Lower leg skin (tissue), 4 donors: Measurements from ENCODE around the gene FAIM2. TPM values are rescaled to one million over a fixed set of nuclear protein-coding genes. Genes with fewer than 3 reads are reported as not detected.

Experiments
- DNase-seq, 2 donors: peaks; one replicate each; pipeline ENCODE4 v3.0.0-alpha.2; 2019; ENCODE audit warnings: low spot score in 2 of 2
- H3K4me3 ChIP-seq: fragments of 200-600 bp; sonication (generic); 2 replicates; pipeline ENCODE4 v1.5.1; 2017; ENCODE audit warnings: mild to moderate bottlenecking, low read depth; ENCODE audit not compliant: poor library complexity, severe bottlenecking
- POLR2A ChIP-seq, 2 donors: fragments of 450-650 bp; IDR thresholded peaks; one replicate each; pipeline ENCODE4 v1.6.1; 2016 to 2017; ENCODE audit warnings: antibody characterized with exemption in 2 of 2, mild to moderate bottlenecking in 1 of 2, moderate library complexity in 1 of 2
- WGBS, 2 donors: methylation state at CpG; one replicate each; pipeline ENCODE4 v1.1.5; 2018; 5-methylcytosine and 5-hydroxymethylcytosine counted together
- intact Hi-C: fragments of 100-400 bp; cut with DNase I; formaldehyde crosslinking; loops from one replicate; pipeline ENCODE4 v1.15.0; 2023; ENCODE audit warnings: low total_unique reads
- total RNA-seq, 4 donors: library from RNA; depleted of rRNA; stranded (reverse); fragments of >200 nt; gene quantifications; one replicate each; pipeline ENCODE4 v1.1.0, GENCODE V29; 2016
- TF ChIP-seq, protein P1 (sequence below), 3 donors: fragments of 450-650 bp; IDR thresholded peaks; one replicate each; pipeline ENCODE4 v1.5.1; 2016; ENCODE audit warnings: antibody characterized with exemption in 3 of 3, mild to moderate bottlenecking in 3 of 3, moderate library complexity in 2 of 3

FAIM2 gene
- total RNA-seq, 4 donors from 2014 or later, result 0.08 to 0.91 (median 0.17) TPM; not detected in 1

- no peak overlapping the region for H3K4me3 ChIP-seq
- DNase-seq, result peak in 1 of 2 donors; percentile 80
- WGBS, 2 donors, result 79 to 81% methylated on average over 10 of the region's 10 CpGs
- TF ChIP-seq, protein P1, sequence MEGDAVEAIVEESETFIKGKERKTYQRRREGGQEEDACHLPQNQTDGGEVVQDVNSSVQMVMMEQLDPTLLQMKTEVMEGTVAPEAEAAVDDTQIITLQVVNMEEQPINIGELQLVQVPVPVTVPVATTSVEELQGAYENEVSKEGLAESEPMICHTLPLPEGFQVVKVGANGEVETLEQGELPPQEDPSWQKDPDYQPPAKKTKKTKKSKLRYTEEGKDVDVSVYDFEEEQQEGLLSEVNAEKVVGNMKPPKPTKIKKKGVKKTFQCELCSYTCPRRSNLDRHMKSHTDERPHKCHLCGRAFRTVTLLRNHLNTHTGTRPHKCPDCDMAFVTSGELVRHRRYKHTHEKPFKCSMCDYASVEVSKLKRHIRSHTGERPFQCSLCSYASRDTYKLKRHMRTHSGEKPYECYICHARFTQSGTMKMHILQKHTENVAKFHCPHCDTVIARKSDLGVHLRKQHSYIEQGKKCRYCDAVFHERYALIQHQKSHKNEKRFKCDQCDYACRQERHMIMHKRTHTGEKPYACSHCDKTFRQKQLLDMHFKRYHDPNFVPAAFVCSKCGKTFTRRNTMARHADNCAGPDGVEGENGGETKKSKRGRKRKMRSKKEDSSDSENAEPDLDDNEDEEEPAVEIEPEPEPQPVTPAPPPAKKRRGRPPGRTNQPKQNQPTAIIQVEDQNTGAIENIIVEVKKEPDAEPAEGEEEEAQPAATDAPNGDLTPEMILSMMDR (IDR thresholded peaks at IDR 0.05), result no peak
- no peak for TF ChIP-seq POLR2A (IDR thresholded peaks at IDR 0.05)
- intact Hi-C loops, result no loop called here
Measured at GRCh38 chr12:49821373-49822287, 82.1 kb downstream of the FAIM2 start.

GRCh38 chr12:49819786-49820185, 83.9 kb downstream of the FAIM2 start:
- DNase-seq, result no peak
- intact Hi-C loops, result no loop called here
- no peak overlapping the region for H3K4me3 ChIP-seq
- TF ChIP-seq POLR2A (IDR thresholded peaks at IDR 0.05), result no peak
- TF ChIP-seq, protein P1 (IDR thresholded peaks at IDR 0.05), result no peak
- WGBS, 2 donors, result 51 to 63% methylated on average over 2 of the region's 2 CpGs

GRCh38 chr12:49818241-49818895, 85.3 kb downstream of the FAIM2 start:
- TF ChIP-seq POLR2A (IDR thresholded peaks at IDR 0.05), result no peak
- TF ChIP-seq, protein P1 (IDR thresholded peaks at IDR 0.05), result no peak
- WGBS, 2 donors, result 76 to 78% methylated on average over 7 of the region's 7 CpGs
- DNase-seq, result no peak
- H3K4me3 ChIP-seq, result no peak overlapping the region
- intact Hi-C loops, result no loop called here

Other genes starting within 250 kb of the FAIM2 start
- 10 to 100 TPM in 1 of 4 donors, 1 to 10 TPM in 3; 4.3 to 12.5 (median 6.9) TPM for gene FMNL3, start 196.5 kb downstream of the FAIM2 start, total RNA-seq
- gene TMBIM6, start 162.3 kb downstream of the FAIM2 start, total RNA-seq, result 100 to 1,000 TPM; 238 to 407 (median 319) TPM
- gene NCKAP5L, start 75.5 kb downstream of the FAIM2 start, total RNA-seq, result 10 to 100 TPM in 1 of 4 donors, 1 to 10 TPM in 3; 6.1 to 12.9 (median 9.0) TPM
- gene BCDIN3D, start 60.8 kb downstream of the FAIM2 start, total RNA-seq, result 1 to 10 TPM; 3.2 to 7.4 (median 6.3) TPM
- under 1 TPM in 1 of 4 donors, not detected in 3; 0.36 TPM for gene AQP2, start 46.8 kb upstream of the FAIM2 start, total RNA-seq
- gene AQP5, start 58.0 kb upstream of the FAIM2 start, total RNA-seq, result 100 to 1,000 TPM in 3 of 4 donors, 10 to 100 TPM in 1; 48.4 to 332 (median 203) TPM
- gene AQP6, start 69.0 kb upstream of the FAIM2 start, total RNA-seq, result under 1 TPM in 2 of 4 donors, not detected in 2; 0.10 to 0.20 TPM
- 10 to 100 TPM; 11.6 to 16.8 (median 15.9) TPM for gene RACGAP1, start 121.6 kb upstream of the FAIM2 start, total RNA-seq
- 1 to 10 TPM in 1 of 4 donors, under 1 TPM in 3; 0.25 to 1.4 (median 0.42) TPM for gene ASIC1, start 153.7 kb upstream of the FAIM2 start, total RNA-seq
- 10 to 100 TPM; 32.0 to 77.2 (median 45.1) TPM for gene SMARCD1, start 181.4 kb upstream of the FAIM2 start, total RNA-seq
- 10 to 100 TPM; 29.9 to 38.8 (median 36.7) TPM for gene GPD1, start 200.1 kb upstream of the FAIM2 start, total RNA-seq
- 10 to 100 TPM; 29.0 to 52.1 (median 36.8) TPM for gene COX14, start 208.3 kb upstream of the FAIM2 start, total RNA-seq